GM18505 (cell line): ENCODE data around the gene NUDT13.

Experiments used
- ATAC-seq: cut with Tn5 transposase; IDR thresholded peaks from one replicate; pipeline ENCODE4 v1.9.1; 2021; ENCODE audit not compliant: unreplicated experiment
- POLR2A ChIP-seq: IDR thresholded peaks from 4 replicates; pipeline ENCODE4 v1.6.1; 2011; ENCODE audit warnings: borderline replicate concordance; ENCODE audit not compliant: insufficient read depth, insufficient read length; ENCODE audit errors: extremely low read depth

Gene NUDT13

DNA sequence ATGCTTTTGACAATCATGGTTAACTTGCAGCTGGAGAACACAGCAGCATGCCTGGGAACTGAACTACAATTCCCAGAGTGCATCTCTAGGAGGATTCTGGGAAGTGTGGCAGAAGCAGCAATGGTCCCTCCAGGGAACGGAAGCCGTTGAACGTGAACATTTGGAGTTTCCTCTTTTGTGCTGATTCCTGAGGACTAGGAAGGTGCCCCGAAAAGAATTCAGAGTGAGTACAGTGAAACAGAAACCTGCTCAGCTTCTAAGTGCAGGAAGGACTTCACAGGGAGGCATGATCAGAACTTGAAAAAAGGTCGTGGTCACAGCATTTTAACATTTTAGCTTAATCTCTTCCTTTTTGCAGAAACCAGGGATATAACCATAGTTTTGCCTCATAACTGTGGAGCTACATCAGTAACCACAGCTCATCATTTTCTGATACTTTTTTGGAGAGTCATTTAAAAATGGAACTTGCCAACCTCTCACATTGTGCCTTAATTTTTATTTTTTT, at the start of gene NUDT13:
NUDT13 (plus strand) TSS at position 111 of the 505 bp plus-strand sequence. CDS start 3,911 bp downstream, outside the sequence.
- no peak for ATAC-seq
- no peak for TF ChIP-seq POLR2A

DNA sequence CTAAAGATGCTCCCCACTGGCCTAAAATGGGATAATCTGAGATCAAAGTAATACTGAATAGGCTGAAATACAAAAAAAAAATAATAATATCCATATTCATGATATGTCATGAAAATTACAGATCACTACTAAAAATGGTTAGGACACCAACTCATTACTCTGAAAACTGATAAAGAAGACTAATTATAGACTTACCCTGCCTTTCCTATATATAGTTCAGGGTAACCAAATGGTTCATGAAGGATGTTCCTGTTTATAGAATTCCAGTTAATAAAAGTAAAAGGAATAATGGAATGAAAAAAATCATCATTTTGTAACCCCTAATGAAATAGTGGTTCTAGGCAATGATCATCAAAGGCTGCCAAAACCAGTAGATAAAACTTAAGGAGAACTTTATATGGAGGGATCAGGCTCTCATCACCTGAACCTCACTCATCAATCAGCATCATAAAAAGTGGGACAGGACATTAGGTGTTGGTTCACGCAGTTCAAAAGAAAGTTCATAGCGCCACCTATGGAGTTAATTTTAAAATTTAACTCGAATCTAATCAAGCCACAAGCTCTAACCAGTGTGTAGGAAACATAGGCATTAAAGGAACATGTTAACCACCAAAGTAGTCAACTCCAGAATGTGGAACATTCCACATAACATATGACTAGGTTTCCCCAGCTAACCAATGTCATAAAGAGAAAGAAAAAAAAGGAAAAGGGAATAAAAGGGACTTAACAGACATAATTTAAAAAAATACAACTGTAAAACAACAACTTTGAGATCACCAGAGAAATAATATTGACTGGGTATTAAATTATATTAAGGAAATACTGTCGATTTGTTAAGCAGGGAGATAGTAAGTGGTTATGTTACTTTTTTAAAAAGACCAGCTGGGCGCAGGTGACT, 49.3 kb upstream of the NUDT13 start:
- no peak for ATAC-seq
- no peak for TF ChIP-seq POLR2A

DNA sequence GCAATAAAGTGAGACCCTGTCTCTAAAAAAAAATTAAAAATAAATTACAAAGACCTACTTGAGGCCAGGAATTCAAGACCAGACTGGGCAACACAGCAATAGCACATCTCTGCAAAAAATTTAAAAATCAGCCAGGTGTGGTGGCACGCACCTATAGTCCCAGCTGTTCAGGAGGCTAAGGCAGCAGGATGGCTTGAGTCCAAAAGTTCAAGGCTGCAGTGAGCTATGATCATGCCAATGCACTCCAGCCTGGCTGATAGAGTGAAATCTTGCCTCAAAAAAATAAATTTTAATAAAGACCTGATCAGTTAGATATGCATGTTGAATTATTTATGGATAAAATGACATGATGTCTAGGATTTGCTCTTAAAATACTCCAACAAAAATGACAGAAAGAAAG, 48.5 kb upstream of the NUDT13 start:
- ATAC-seq = no peak
- TF ChIP-seq POLR2A = no peak

DNA sequence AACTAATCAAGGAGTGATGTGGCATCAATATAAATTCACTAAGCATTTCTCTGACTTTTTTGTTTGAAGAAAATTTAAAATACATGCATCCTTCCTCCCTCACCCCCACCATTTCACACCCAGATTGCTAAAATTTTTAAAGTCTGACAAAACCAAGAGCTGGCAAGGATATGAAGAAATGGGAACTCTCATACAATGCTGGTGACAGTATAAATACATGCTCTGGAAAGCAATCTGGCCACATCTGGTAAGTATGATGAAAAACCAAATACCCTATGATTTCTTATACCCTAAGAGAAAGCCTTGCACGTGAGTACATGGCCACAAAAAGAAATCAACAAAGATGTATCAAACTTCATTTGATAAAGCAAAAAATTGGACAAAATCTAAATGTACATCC, 44.8 kb upstream of the NUDT13 start:
- no peak for TF ChIP-seq POLR2A

DNA sequence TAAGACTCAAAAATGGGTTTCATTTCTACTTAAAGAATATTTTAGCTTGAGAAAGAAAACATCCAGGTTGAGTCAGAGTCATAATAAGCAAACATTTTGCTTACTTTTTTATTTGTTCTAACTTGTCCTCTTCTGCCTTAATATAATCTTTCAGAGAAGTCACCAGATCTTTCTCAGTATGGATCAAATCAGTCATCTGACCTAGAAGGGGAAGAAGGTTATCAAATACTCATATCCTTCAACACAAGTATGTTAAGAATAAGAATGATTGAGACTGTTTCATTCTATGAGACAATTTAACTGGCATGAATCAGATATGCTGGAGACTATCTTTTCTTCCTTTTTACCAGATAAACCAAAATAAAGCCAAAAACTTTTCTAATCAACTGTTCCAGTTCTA, 36.6 kb upstream of the NUDT13 start:
- no peak for ATAC-seq

More for the DNA sequence above, 44.8 kb upstream of the NUDT13 start:
- ATAC-seq = no peak

DNA sequence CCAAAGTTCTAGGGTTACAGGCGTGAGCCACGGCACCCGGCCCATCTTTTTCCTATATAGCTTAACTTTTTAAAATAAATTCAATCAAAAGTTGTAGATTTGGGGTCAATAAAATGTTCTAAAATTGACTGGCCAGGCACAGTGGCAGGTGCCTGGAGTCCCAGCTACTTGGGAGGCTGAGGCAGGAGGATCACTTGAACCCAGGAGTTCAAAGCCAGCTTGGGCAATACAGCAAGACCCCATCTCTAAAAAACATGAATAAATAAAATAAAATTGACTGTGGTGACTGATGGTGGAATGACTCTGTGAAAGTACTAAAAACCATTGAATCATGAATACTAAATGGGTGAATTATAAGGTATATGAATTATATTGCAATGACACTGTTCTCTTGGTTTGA, 34.4 kb upstream of the NUDT13 start:
- ATAC-seq = no peak
- no peak for TF ChIP-seq POLR2A

More for the DNA sequence above, 36.6 kb upstream of the NUDT13 start:
- no peak for TF ChIP-seq POLR2A

DNA sequence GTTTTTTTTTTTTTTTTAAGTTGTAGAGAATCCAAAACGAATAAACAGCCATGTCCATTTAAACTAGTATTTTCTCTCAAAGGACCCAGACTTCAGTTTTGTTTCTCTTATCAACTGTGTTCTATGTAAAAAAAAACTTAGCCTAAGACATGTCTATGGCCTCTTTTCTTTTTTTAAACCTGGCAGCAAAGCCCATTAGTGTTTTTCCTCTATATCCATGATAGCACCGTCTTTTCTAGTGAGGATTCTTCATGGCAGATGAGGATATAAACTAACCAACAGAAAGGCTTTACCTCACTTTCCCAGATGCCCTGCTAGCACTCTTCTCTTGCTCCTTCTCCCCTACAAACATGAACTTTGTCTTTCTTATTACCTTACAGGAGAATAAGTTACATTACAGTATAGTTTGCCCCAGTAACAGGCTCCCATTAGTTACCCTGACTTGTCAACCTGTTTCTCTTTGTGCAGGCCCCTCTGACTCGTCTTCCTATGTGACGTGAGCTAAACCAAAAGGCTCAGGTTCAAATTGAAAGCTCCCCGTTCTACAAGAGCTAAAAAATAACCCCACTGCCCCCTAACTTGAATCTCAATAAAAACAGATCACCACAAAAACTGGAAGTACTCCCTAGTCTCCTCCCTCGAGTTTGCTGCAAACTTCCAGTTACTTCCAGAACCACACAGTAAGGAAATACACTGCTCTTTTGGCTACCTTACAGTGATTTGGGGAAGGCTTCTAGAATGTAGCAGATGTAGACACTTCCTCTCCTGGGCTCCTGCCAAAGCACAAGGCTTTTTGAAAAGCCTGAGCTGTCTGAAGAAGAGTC, 33.7 kb upstream of the NUDT13 start:
- no peak for TF ChIP-seq POLR2A
- ATAC-seq = no peak

DNA sequence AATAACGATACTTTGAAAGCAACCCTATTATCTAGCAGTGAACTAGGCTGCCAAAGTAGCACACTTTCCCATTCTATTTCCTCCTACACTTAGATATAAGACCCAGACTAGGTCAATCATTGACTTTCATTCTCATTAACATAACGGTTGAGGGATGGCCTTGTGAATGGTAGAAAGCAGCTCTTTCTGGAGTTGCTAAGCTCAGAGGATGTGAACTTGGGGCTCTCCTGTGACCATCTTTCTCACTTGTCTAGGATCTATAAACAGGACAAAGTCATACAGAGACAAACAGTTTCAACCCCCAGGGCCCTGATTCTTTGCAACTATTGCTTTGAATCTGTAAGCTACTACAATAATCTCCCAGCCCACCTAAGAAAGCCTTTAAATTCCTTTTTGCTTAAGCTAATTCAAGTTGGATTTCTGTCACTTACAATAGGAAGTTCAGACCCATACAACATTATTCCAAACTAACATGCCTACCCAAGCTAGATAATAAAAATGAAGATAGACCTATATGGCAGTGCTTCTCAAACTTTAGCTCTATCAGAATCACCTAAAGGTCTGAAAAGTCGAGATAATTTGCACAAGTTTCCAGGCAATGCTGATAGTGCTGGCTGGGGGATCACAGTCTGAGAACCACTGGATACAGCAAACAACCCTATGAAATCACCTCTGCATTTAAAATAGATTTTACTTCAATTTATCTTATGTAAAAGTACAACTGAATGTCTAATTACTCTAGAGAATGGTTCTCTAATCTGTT, 30.3 kb upstream of the NUDT13 start:
- peak; percentile 65 for ATAC-seq
- no peak for TF ChIP-seq POLR2A

DNA sequence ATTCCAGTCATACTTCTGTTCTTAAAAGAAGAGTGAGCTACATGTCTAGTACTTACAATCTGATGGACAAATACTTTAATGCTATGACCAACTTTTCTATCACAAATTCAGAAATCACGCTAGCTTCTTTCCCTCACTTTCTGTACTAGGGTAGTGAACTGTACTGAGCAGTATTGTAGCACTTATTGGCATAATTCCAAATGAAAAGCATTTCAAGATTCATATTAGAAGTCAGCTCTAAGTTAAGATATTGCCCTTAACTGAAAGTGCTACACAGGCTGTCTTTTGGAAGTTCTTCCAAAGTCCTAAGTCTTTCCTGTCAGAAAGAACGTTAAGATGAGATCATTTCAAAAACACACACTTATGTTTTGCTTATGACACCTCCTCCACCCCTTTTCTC, 27.0 kb upstream of the NUDT13 start:
- TF ChIP-seq POLR2A = no peak
- ATAC-seq = no peak

DNA sequence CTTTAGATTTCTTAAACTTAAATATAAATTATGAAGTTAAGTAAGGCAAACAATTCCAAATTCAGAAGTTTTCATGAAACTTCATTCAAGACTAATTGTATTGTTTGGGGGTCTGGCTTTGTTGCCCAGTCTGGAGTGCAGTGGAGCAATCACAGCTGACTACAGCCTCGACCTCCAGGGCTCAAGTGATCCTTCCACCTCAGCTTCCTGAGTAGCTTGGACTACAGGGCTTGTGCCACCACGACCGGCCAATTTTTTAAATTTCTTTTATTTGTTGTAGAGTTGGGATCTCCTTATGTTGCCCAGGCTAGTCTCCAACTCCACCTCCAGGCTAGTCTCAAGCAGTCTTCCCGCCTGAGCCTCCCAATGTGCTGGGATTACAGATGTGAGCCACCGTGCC, 26.0 kb upstream of the NUDT13 start:
- no peak for TF ChIP-seq POLR2A
- ATAC-seq = no peak

DNA sequence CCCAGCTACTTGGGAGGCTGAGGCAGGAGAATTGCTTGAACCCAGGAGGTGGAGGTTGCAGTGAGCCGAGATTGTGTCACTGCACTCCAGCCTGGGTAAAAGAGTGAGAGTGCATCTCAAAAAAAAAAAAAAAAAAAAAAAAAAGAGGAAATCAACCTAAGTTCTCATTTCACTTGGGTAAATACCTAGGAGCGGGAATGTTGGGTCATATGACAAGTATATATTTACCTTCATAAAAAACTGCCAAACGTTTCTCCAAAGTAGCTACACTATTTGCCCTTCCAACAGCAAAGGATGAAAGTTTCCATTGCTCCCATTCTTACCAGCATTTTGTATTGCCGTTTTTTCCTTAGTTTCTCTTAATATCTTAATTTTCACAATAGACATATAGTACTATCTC, 23.4 kb upstream of the NUDT13 start:
- ATAC-seq = no peak
- TF ChIP-seq POLR2A = no peak

DNA sequence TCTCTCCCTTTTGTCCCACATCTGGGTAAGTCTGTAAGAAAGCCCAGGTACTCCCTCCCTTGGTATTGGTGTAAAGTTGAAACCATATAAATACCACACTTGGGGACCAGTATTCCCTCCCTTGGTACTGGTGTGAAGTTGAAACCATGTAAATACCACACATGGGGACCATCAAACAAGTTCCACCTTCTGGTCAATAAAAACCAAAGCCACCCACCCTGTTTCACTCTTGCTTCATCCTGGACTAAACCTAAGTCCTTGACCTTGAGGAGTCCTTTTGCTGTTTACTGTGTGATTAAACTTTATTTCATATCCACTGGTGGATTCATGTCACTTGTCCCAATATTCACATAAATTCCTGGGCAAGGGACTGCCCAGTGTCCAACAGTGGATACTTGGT, 22.0 kb upstream of the NUDT13 start:
- TF ChIP-seq POLR2A = no peak
- ATAC-seq = no peak

DNA sequence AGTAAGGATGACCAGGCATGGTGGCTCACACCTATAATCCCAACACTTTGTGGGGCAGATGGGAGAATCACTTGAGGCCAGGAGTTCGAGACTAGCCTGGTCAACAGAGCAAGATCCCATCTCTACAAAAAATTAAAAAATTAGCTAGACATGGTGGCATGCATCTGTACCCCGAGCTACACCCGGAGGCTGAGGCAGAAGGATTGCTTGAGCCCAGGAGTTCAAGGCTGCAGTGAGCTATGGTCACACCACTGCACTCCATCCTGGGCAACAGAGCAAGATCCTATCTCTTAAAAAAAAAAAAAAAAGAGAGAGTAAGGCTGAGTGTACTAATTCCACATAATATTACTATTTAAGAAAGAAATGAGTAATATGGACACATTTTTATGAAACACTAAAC, 17.4 kb upstream of the NUDT13 start:
- no peak for ATAC-seq
- TF ChIP-seq POLR2A = no peak

DNA sequence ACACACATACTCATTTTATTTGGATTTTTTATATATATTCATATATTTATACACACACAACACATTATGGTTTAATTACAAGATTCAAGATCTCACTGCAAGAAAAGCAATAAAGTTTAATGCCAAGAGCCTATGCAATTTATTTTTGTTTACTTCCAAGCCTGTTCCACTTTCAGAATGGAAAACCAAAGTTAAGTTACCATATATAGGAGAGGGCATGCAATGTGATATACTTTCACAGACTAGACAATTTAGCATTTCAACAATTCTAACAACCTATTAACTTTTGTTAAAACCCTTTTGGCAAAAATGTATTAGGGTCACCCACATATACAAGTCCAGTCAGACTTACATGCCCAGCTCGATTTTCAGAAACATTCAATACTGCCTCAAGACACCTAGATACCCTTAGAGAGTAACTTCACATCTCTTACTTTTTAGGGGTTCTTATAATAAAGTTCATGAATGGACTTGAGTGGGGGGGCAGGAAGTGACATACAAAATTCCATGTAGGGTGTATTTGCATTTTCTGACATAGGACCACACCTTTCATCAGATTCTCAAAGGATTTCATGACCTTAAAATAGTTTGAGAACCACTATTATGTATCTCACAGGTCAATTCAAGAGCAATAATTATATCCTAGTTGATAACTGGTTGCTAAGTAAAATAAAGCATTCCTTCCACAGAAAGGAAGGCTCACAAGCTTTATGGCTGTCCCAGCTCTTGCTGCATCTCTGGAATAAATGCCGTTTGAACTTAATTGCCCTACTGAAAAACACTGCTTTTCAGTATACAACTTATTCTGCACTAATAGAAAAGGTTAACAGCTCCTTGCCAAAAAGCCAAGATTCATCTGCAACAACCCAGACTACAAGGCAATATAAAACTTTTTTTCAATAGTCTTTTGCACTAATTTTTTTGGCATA, 16.1 kb upstream of the NUDT13 start:
- TF ChIP-seq POLR2A = no peak
- ATAC-seq = no peak
